Fibroblast of mammary gland (primary cell): ENCODE measurements around the gene HDHD3.

Experiments
- DNase-seq: peaks from one replicate; pipeline ENCODE4 v3.0.0-alpha.2; 2010; ENCODE audit warnings: low read depth
- H3K4me3 ChIP-seq: 2 replicates; pipeline ENCODE4 v1.5.1; 2011; ENCODE audit warnings: low read depth, mild to moderate bottlenecking, low read length, moderate library complexity; ENCODE audit not compliant: control insufficient read depth
- TF ChIP-seq, protein P1 (sequence below): conservative IDR thresholded peaks from 2 replicates; pipeline ENCODE4 v1.5.1; 2011; ENCODE audit warnings: low read depth, low read length, inconsistent platforms; ENCODE audit not compliant: control insufficient read depth, insufficient read depth

The HDHD3 gene

DNA sequence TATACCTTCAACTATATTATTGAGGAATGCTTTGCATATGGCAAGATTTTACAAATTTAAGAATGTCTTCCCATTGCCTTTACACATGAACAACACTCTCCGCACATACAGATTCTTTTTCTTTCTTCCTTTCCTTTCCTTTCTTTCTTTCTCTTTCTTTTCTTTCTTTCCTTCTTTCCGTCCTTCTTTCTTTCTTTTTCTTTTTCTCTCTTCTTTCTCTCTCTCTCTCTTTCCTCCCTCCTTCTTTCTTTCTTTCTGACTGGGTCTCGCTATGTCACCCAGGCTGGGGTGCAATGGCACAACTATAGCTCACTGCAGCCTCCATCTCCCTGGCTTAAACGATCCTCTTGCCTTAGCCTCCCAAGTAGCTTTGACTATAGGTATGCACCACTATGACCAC is 50.6 kb downstream of the HDHD3 start:
- DNase-seq = no peak
- TF ChIP-seq, protein P1, sequence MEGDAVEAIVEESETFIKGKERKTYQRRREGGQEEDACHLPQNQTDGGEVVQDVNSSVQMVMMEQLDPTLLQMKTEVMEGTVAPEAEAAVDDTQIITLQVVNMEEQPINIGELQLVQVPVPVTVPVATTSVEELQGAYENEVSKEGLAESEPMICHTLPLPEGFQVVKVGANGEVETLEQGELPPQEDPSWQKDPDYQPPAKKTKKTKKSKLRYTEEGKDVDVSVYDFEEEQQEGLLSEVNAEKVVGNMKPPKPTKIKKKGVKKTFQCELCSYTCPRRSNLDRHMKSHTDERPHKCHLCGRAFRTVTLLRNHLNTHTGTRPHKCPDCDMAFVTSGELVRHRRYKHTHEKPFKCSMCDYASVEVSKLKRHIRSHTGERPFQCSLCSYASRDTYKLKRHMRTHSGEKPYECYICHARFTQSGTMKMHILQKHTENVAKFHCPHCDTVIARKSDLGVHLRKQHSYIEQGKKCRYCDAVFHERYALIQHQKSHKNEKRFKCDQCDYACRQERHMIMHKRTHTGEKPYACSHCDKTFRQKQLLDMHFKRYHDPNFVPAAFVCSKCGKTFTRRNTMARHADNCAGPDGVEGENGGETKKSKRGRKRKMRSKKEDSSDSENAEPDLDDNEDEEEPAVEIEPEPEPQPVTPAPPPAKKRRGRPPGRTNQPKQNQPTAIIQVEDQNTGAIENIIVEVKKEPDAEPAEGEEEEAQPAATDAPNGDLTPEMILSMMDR = no peak
- H3K4me3 ChIP-seq = no peak overlapping the region
